ENCODE results near the gene MTMR1. TPM values are rescaled to one million over a fixed set of nuclear protein-coding genes. Genes with fewer than 3 reads are reported as not detected.

Gene MTMR1
- total RNA-seq, 1 donor from 2014 or later, result 13.3 TPM

GRCh38 chrX:150712619-150713018 lies 19.4 kb downstream of the MTMR1 start:
- DNase-seq (ENCODE audit: low spot score), result no peak
- Mint-ChIP-seq H3K27me3 (ENCODE audit: unreplicated experiment) (peaks cover 2% of the 10 kb centered on the region), H3K4me3 (ENCODE audit: unreplicated experiment) (no peak overlapping the region), H3K9me3 (ENCODE audit: unreplicated experiment) (no peaks in the 10 kb centered on the region), H3K27ac (ENCODE audit: unreplicated experiment) (no peak overlapping the region), H3K4me1 (ENCODE audit: unreplicated experiment) (no peaks in the 10 kb centered on the region), H3K36me3 (ENCODE audit: low read depth, unreplicated experiment) (no peaks in the 10 kb centered on the region)
- no peak for TF ChIP-seq CTCF (IDR thresholded peaks at IDR 0.05; ENCODE audit: unreplicated experiment)

GRCh38 chrX:150715184-150715583 lies 22.0 kb downstream of the MTMR1 start:
- TF ChIP-seq CTCF (IDR thresholded peaks at IDR 0.05; ENCODE audit: unreplicated experiment), result no peak
- Mint-ChIP-seq H3K27ac (ENCODE audit: unreplicated experiment) (no peak overlapping the region), H3K27me3 (ENCODE audit: unreplicated experiment) (peaks cover 2% of the 10 kb centered on the region), H3K4me3 (ENCODE audit: unreplicated experiment) (no peak overlapping the region), H3K9me3 (ENCODE audit: unreplicated experiment) (no peaks in the 10 kb centered on the region), H3K4me1 (ENCODE audit: unreplicated experiment) (no peaks in the 10 kb centered on the region), H3K36me3 (ENCODE audit: low read depth, unreplicated experiment) (no peaks in the 10 kb centered on the region)
- no peak for DNase-seq (ENCODE audit: low spot score)

- no peak for DNase-seq (ENCODE audit: low spot score)
- Mint-ChIP-seq H3K36me3 (ENCODE audit: low read depth, unreplicated experiment) (no peaks in the 10 kb centered on the region), H3K27me3 (ENCODE audit: unreplicated experiment) (no peaks in the 10 kb centered on the region), H3K9me3 (ENCODE audit: unreplicated experiment) (no peaks in the 10 kb centered on the region), H3K4me1 (ENCODE audit: unreplicated experiment) (no peaks in the 10 kb centered on the region), H3K4me3 (ENCODE audit: unreplicated experiment) (no peak overlapping the region), H3K27ac (ENCODE audit: unreplicated experiment) (no peak overlapping the region)
- TF ChIP-seq CTCF (IDR thresholded peaks at IDR 0.05; ENCODE audit: unreplicated experiment), result no peak
Measured at GRCh38 chrX:150719621-150720020, 26.4 kb downstream of the MTMR1 start.

GRCh38 chrX:150729956-150730355 lies 36.8 kb downstream of the MTMR1 start:
- Mint-ChIP-seq H3K36me3 (ENCODE audit: low read depth, unreplicated experiment) (peaks cover 6% of the 10 kb centered on the region), H3K4me1 (ENCODE audit: unreplicated experiment) (peaks cover 2% of the 10 kb centered on the region), H3K4me3 (ENCODE audit: unreplicated experiment) (no peak overlapping the region), H3K9me3 (ENCODE audit: unreplicated experiment) (no peaks in the 10 kb centered on the region), H3K27me3 (ENCODE audit: unreplicated experiment) (peaks cover 3% of the 10 kb centered on the region), H3K27ac (ENCODE audit: unreplicated experiment) (peak overlapping the region; percentile 30)
- TF ChIP-seq CTCF (IDR thresholded peaks at IDR 0.05; ENCODE audit: unreplicated experiment), result no peak
- DNase-seq (ENCODE audit: low spot score), result no peak

- H3K9me3 Mint-ChIP-seq (ENCODE audit: unreplicated experiment), result no peaks in the 10 kb centered on the region
- H3K27me3 Mint-ChIP-seq (ENCODE audit: unreplicated experiment), result peaks cover 3% of the 10 kb centered on the region
- TF ChIP-seq CTCF (IDR thresholded peaks at IDR 0.05; ENCODE audit: unreplicated experiment), result no peak
- H3K4me1 Mint-ChIP-seq (ENCODE audit: unreplicated experiment), result peaks cover 2% of the 10 kb centered on the region
- no peak overlapping the region for H3K27ac Mint-ChIP-seq (ENCODE audit: unreplicated experiment)
- H3K4me3 Mint-ChIP-seq (ENCODE audit: unreplicated experiment), result no peak overlapping the region
- no peak for DNase-seq (ENCODE audit: low spot score)
- H3K36me3 Mint-ChIP-seq (ENCODE audit: low read depth, unreplicated experiment), result peaks cover 6% of the 10 kb centered on the region
Measured at GRCh38 chrX:150730719-150731118, 37.5 kb downstream of the MTMR1 start.

Measured in endothelial cell (in vitro differentiated cells).